Putamen (tissue), 1 donor: ENCODE measurements around the gene JMJD4.

ENCODE experiments used
- DNase-seq: peaks from one replicate; pipeline ENCODE4 v3.0.0-alpha.2; 2016; ENCODE audit warnings: low spot score

The JMJD4 gene

GRCh38 chr1:227769047-227769935 lies 34.2 kb upstream of the JMJD4 start:
- no peak for DNase-seq

- no peak for DNase-seq
These were observed 33.5 kb upstream of the JMJD4 start for GRCh38 chr1:227768640-227769039.

- no peak for DNase-seq
These were observed 33.0 kb upstream of the JMJD4 start for GRCh38 chr1:227768125-227768439.

- DNase-seq = no peak
These were observed 32.5 kb upstream of the JMJD4 start for GRCh38 chr1:227767401-227768124.

GRCh38 chr1:227766653-227767277 lies 31.7 kb upstream of the JMJD4 start:
- DNase-seq = no peak

GRCh38 chr1:227766015-227766634 lies 31.0 kb upstream of the JMJD4 start:
- peak; percentile 67 for DNase-seq

- DNase-seq = no peak
These were observed 30.3 kb upstream of the JMJD4 start for GRCh38 chr1:227765261-227766014.

- DNase-seq = no peak
These were observed 28.9 kb upstream of the JMJD4 start for GRCh38 chr1:227764019-227764391.

- peak; percentile 74 for DNase-seq
These were observed 28.3 kb upstream of the JMJD4 start for GRCh38 chr1:227763246-227764018.

GRCh38 chr1:227762231-227762911 lies 27.3 kb upstream of the JMJD4 start:
- peak; percentile 76 for DNase-seq

GRCh38 chr1:227761621-227762230 lies 26.6 kb upstream of the JMJD4 start:
- no peak for DNase-seq

- DNase-seq = no peak
These were observed 25.3 kb upstream of the JMJD4 start for GRCh38 chr1:227760377-227760776.

GRCh38 chr1:227759341-227760300 lies 24.5 kb upstream of the JMJD4 start:
- DNase-seq = no peak

- DNase-seq = peak; percentile 85
These were observed 23.3 kb upstream of the JMJD4 start for GRCh38 chr1:227758366-227758765.

- no peak for DNase-seq
These were observed 22.7 kb upstream of the JMJD4 start for GRCh38 chr1:227757781-227758180.

GRCh38 chr1:227756172-227756959 lies 21.3 kb upstream of the JMJD4 start:
- no peak for DNase-seq

GRCh38 chr1:227754958-227755357 lies 19.9 kb upstream of the JMJD4 start:
- DNase-seq = no peak
